ENCODE data around the gene NDEL1.

NDEL1 gene

DNA sequence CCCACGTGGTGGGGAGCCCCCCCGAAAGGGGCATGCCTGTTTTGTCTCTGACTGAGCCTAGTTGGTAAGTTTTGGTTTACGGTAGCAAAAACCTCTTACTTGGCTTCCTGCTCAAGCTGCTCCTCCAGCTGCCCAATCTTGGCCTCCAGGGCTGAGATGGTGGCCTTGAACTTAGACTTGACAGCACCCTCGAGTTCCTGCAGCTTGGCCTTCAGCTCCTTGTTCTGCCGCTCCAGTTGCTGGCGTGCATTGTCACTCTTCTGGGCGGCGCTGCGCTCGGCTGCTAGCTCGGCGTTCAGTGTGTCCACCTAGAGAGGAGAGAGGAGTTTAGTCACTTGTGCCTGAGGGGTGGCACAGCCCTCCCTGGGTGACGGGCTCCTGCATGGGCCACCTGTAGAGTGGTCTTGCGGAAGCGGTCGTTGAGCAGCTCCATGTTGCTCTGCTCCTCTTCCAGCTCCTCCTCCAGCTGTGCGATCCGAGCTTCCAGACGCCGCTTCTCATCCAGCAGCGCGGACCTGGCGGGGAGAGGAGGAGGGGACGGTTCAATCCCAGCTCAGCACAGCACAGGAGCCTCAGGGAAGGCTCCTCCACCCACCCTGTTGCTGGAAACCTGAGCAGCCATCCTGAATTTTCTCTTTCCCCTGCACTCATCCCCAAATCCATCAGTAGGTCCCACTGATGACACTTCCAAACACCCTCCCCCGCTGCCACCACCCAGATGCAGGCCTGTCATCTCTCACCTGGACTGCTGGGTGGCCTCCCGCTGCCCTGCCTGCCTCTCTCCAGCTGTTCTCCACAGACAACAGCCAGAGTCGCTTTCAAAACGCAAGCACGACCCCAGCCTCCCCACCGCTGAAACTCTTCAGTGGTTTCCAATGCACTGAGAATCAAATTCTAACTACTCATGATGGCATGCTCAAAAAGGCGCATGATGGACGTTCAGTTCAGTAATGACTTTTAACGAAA lies 44.6 kb downstream of the NDEL1 start:
- peaks cover 99% of the 10 kb centered on the region for H3K36me3 ChIP-seq (ENCODE audit: insufficient read depth, low read length)
- TF ChIP-seq, protein P1, sequence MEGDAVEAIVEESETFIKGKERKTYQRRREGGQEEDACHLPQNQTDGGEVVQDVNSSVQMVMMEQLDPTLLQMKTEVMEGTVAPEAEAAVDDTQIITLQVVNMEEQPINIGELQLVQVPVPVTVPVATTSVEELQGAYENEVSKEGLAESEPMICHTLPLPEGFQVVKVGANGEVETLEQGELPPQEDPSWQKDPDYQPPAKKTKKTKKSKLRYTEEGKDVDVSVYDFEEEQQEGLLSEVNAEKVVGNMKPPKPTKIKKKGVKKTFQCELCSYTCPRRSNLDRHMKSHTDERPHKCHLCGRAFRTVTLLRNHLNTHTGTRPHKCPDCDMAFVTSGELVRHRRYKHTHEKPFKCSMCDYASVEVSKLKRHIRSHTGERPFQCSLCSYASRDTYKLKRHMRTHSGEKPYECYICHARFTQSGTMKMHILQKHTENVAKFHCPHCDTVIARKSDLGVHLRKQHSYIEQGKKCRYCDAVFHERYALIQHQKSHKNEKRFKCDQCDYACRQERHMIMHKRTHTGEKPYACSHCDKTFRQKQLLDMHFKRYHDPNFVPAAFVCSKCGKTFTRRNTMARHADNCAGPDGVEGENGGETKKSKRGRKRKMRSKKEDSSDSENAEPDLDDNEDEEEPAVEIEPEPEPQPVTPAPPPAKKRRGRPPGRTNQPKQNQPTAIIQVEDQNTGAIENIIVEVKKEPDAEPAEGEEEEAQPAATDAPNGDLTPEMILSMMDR (IDR thresholded peaks at IDR 0.05; ENCODE audit: borderline replicate concordance, extremely low read depth, low read length, poor library complexity, severe bottlenecking), result no peak
- no peak for TF ChIP-seq EZH2 (IDR thresholded peaks at IDR 0.05; ENCODE audit: borderline replicate concordance, low read depth, low read length, severe bottlenecking)
- no peak for DNase-seq
- H3K9me3 ChIP-seq (ENCODE audit: insufficient read depth, low read length, severe bottlenecking), result peaks cover 3% of the 10 kb centered on the region
- H3K4me3 ChIP-seq (ENCODE audit: low read depth in 1 of 2, low read length in 2 of 2), result no peak overlapping the region
- no peak overlapping the region for H3K27ac ChIP-seq (ENCODE audit: low read length)
- peaks cover 7% of the 10 kb centered on the region; the same call in 1 of the 2 replicates for H4K20me1 ChIP-seq (ENCODE audit: insufficient read depth, low read length)
- H3K27me3 ChIP-seq (ENCODE audit: insufficient read depth, low read length, poor library complexity), result no peaks in the 10 kb centered on the region
- H3K4me1 ChIP-seq (ENCODE audit: insufficient read depth, low read length), result no peaks in the 10 kb centered on the region
- H3K79me2 ChIP-seq (ENCODE audit: insufficient read depth, low read length), result no peaks in the 10 kb centered on the region
- ATAC-seq (ENCODE audit: insufficient read depth, low read depth), result no peak
- no peak overlapping the region for H3K4me2 ChIP-seq (ENCODE audit: insufficient read depth, low read length)
- H2AFZ ChIP-seq (ENCODE audit: low read depth, low read length), result no peak overlapping the region
- H3K9ac ChIP-seq (ENCODE audit: low read depth, low read length), result no peak overlapping the region

DNA sequence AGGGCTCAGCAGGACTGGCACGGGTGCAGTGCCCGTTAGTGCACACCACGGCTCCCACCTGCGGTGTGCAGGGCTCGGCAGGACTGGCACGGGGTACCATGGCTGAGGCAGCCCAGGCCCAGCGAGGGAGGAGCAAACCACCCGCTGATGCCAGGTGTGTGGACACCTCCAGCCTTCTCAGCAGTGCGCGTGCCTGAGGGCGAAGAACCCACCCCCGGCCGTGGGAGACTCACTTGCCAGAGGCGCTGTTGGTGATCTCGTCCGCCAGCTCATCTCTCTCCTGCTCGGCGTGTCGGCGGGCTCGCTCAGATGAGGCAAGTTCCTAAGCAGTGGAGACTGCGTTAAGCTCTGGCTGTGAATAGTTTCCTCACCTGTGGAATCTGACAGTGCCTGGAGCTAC lies 45.4 kb downstream of the NDEL1 start:
- Histone ChIP-seq H3K27ac (ENCODE audit: low read length) (no peak overlapping the region), H4K20me1 (ENCODE audit: insufficient read depth, low read length) (peaks cover 7% of the 10 kb centered on the region; the same call in 1 of the 2 replicates), H2AFZ (ENCODE audit: low read depth, low read length) (no peak overlapping the region), H3K79me2 (ENCODE audit: insufficient read depth, low read length) (no peaks in the 10 kb centered on the region), H3K27me3 (ENCODE audit: insufficient read depth, low read length, poor library complexity) (no peaks in the 10 kb centered on the region), H3K9ac (ENCODE audit: low read depth, low read length) (no peak overlapping the region), H3K9me3 (ENCODE audit: insufficient read depth, low read length, severe bottlenecking) (peaks cover 3% of the 10 kb centered on the region), H3K4me3 (ENCODE audit: low read depth in 1 of 2, low read length in 2 of 2) (no peak overlapping the region), H3K4me1 (ENCODE audit: insufficient read depth, low read length) (no peaks in the 10 kb centered on the region), H3K36me3 (ENCODE audit: insufficient read depth, low read length) (peaks cover 99% of the 10 kb centered on the region), H3K4me2 (ENCODE audit: insufficient read depth, low read length) (no peak overlapping the region)
- DNase-seq, result no peak
- no peak for ATAC-seq (ENCODE audit: insufficient read depth, low read depth)
- TF ChIP-seq, protein P1 (IDR thresholded peaks at IDR 0.05; ENCODE audit: borderline replicate concordance, extremely low read depth, low read length, poor library complexity, severe bottlenecking), result no peak
- TF ChIP-seq EZH2 (IDR thresholded peaks at IDR 0.05; ENCODE audit: borderline replicate concordance, low read depth, low read length, severe bottlenecking), result no peak

DNA sequence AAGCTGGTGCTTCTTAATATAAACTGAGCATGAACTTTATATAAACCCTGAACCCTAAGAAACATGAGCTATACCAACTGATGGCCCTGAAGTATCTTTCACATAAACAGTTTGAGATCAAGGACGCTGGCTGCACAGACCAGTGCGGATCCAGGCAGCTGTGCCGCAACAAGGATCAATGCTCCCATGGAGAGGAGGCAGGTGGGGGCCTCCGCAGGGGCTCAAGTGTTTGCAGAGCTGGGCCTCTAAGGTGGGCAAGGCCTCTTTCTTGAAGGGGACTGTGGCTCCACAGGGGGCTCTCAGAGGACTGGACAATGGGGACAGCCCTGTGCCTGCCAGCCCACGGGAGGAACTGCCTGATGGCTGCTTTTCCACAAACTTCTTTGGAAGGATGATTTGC lies 46.0 kb downstream of the NDEL1 start:
- peaks cover 7% of the 10 kb centered on the region; the same call in 1 of the 2 replicates for H4K20me1 ChIP-seq (ENCODE audit: insufficient read depth, low read length)
- peaks cover 97% of the 10 kb centered on the region for H3K36me3 ChIP-seq (ENCODE audit: insufficient read depth, low read length)
- TF ChIP-seq, protein P1 (IDR thresholded peaks at IDR 0.05; ENCODE audit: borderline replicate concordance, extremely low read depth, low read length, poor library complexity, severe bottlenecking), result no peak
- no peak for TF ChIP-seq EZH2 (IDR thresholded peaks at IDR 0.05; ENCODE audit: borderline replicate concordance, low read depth, low read length, severe bottlenecking)

More for the DNA sequence above, 46.0 kb downstream of the NDEL1 start:
- ATAC-seq (ENCODE audit: insufficient read depth, low read depth), result no peak
- H2AFZ ChIP-seq (ENCODE audit: low read depth, low read length), result no peak overlapping the region
- no peaks in the 10 kb centered on the region for H3K4me1 ChIP-seq (ENCODE audit: insufficient read depth, low read length)
- H3K9me3 ChIP-seq (ENCODE audit: insufficient read depth, low read length, severe bottlenecking), result peaks cover 3% of the 10 kb centered on the region
- H3K9ac ChIP-seq (ENCODE audit: low read depth, low read length), result no peak overlapping the region
- no peak for DNase-seq
- no peaks in the 10 kb centered on the region for H3K27me3 ChIP-seq (ENCODE audit: insufficient read depth, low read length, poor library complexity)
- no peak overlapping the region for H3K4me3 ChIP-seq (ENCODE audit: low read depth in 1 of 2, low read length in 2 of 2)
- no peaks in the 10 kb centered on the region for H3K79me2 ChIP-seq (ENCODE audit: insufficient read depth, low read length)
- no peak overlapping the region for H3K4me2 ChIP-seq (ENCODE audit: insufficient read depth, low read length)
- no peak overlapping the region for H3K27ac ChIP-seq (ENCODE audit: low read length)

Measured in DND-41 (cell line).